GM18507 (cell line): ENCODE data around the gene SF1.

Experiments used
- DNase-seq: peaks from one replicate; pipeline ENCODE4 v3.0.0; 2011; ENCODE audit warnings: low read depth; ENCODE audit not compliant: insufficient read length; ENCODE audit errors: extremely low spot score
- FAIRE-seq: peaks from 2 replicates; lab custom pipeline; 2011; peaks lifted over from hg19 to GRCh38; lab: Jason Lieb, UNC

SF1 gene

GRCh38 chr11:64736654-64737053 lies 41.7 kb downstream of the SF1 start:
- no peak for FAIRE-seq

GRCh38 chr11:64735725-64736259 lies 42.5 kb downstream of the SF1 start:
- FAIRE-seq (no peak), DNase-seq (no peak)

More at GRCh38 chr11:64736654-64737053, 41.7 kb downstream of the SF1 start:
- DNase-seq, result no peak

GRCh38 chr11:64734811-64735724 lies 43.3 kb downstream of the SF1 start:
- DNase-seq (no peak), FAIRE-seq (no peak)

GRCh38 chr11:64731601-64732000 lies 46.7 kb downstream of the SF1 start:
- DNase-seq, result no peak
- FAIRE-seq, result no peak

GRCh38 chr11:64729851-64730382 lies 48.4 kb downstream of the SF1 start:
- FAIRE-seq, result no peak
- DNase-seq, result no peak

GRCh38 chr11:64728757-64729365 lies 49.5 kb downstream of the SF1 start:
- FAIRE-seq, result no peak

GRCh38 chr11:64726867-64727530 lies 51.3 kb downstream of the SF1 start:
- DNase-seq, result no peak
- no peak for FAIRE-seq

More at GRCh38 chr11:64728757-64729365, 49.5 kb downstream of the SF1 start:
- DNase-seq, result no peak

GRCh38 chr11:64726211-64726641 lies 52.1 kb downstream of the SF1 start:
- DNase-seq (no peak), FAIRE-seq (no peak)

- no peak for FAIRE-seq
- DNase-seq, result no peak
Measured at GRCh38 chr11:64724863-64725532, 53.3 kb downstream of the SF1 start.

GRCh38 chr11:64723907-64724862 lies 54.2 kb downstream of the SF1 start:
- DNase-seq (no peak), FAIRE-seq (no peak)

- FAIRE-seq (peak; percentile 89), DNase-seq (peak; percentile 92)
Measured at GRCh38 chr11:64723117-64723906, 55.0 kb downstream of the SF1 start, which contains the start of gene NRXN2. Gene NRXN2, minus strand, starts transcription at chr11:64723197. Its CDS starts 9,498 bp downstream, at chr11:64713699.

- no peak for FAIRE-seq
- no peak for DNase-seq
Measured at GRCh38 chr11:64722141-64723065, 55.9 kb downstream of the SF1 start.

GRCh38 chr11:64721359-64721699 lies 57.0 kb downstream of the SF1 start:
- DNase-seq (no peak), FAIRE-seq (no peak)

GRCh38 chr11:64720640-64721358 lies 57.5 kb downstream of the SF1 start:
- DNase-seq (no peak), FAIRE-seq (no peak)

- no peak for FAIRE-seq
Measured at GRCh38 chr11:64720167-64720566, 58.2 kb downstream of the SF1 start.

GRCh38 chr11:64719406-64719805 lies 58.9 kb downstream of the SF1 start:
- FAIRE-seq (no peak), DNase-seq (no peak)

More at GRCh38 chr11:64720167-64720566, 58.2 kb downstream of the SF1 start:
- no peak for DNase-seq
